Motor neuron (in vitro differentiated cells): Measurements from ENCODE around the gene MIPEP. TPM values are rescaled to one million over a fixed set of nuclear protein-coding genes. Genes with fewer than 3 reads are reported as not detected.
"Not testable (repeated sequence)": the region's sequence is repeated elsewhere in the genome, so short reads cannot be mapped to it uniquely, and the experiment has no call there.

Source experiments
- ATAC-seq, 8 experiments: fragments of 200-7000 bp; cut with Tn5 transposase; replicated peaks in 6 of 8; 2 replicates each; pipeline ENCODE4 v1.8.0; 2021; ENCODE audit warnings: mild to moderate bottlenecking in 8 of 8, moderate library complexity in 8 of 8
- H3K27ac ChIP-seq, 2 donors: fragments of 250-450 bp; sonication (Bioruptor Pico); 2 replicates each; pipeline ENCODE4 v1.9.0; 2021; ENCODE audit warnings: antibody characterized with exemption in 2 of 2, mild to moderate bottlenecking in 2 of 2, moderate library complexity in 1 of 2
- H3K4me1 ChIP-seq, 2 donors: fragments of 250-450 bp; sonication (Bioruptor Pico); replicated peaks in 1 of 2; 2 replicates each; pipeline ENCODE4 v1.6.1; 2021; ENCODE audit warnings: antibody characterized with exemption in 2 of 2, mild to moderate bottlenecking in 2 of 2, moderate library complexity in 1 of 2
- H3K4me3 ChIP-seq, 5 donors: fragments of 250-450 bp; sonication (Bioruptor Pico); 2 replicates each; pipeline ENCODE4 v1.9.0; 2021; ENCODE audit warnings: antibody characterized with exemption in 5 of 5, mild to moderate bottlenecking in 5 of 5, moderate library complexity in 4 of 5
- WGBS, 10 experiments: fragments of 450-650 bp; shearing (Covaris generic); methylation state at CpG; one replicate each; pipeline ENCODE4 v1.0.0; 2022; 5-methylcytosine and 5-hydroxymethylcytosine counted together
- in situ Hi-C, 9 experiments: fragments of 400-800 bp; cut with MboI; loops; one replicate each; pipeline ENCODE4 v1.15.0; 2021; ENCODE audit warnings: low sequenced_read_pairs in 9 of 9, low pct_unique_long_range_greater_than_20kb in 2 of 9; ENCODE audit not compliant: unreplicated experiment in 9 of 9
- total RNA-seq, 8 experiments: library from RNA; unstranded; fragments of 300-600 nt; gene quantifications; 2 replicates each; pipeline versions ENCODE4 v1.2.3 to v1.2.4, GENCODE V29; 2022

Gene MIPEP
- total RNA-seq, 8 experiments from 2014 or later = 5.9 to 26.5 (median 14.8) TPM

GRCh38 chr13:23771956-23772355 lies 117.2 kb downstream of the MIPEP start:
- H3K4me3 ChIP-seq = no peak overlapping the region
- peak in 3 of 8 experiments; percentile 29 to 60 (median 44) for ATAC-seq
- no peaks in the 10 kb centered on the region for H3K4me1 ChIP-seq
- H3K27ac ChIP-seq = no peak overlapping the region
- 7 to 100% (median 80%) methylated on average over 1 to 4 of the region's 4 CpGs; no CpG with 5 or more reads in 1 of the 10 experiments for WGBS, 10 experiments
- in situ Hi-C loops = no loop called here

- in situ Hi-C loops = no loop called here
- Histone ChIP-seq H3K4me1 (no peaks in the 10 kb centered on the region), H3K27ac (no peak overlapping the region), H3K4me3 (no peak overlapping the region)
- WGBS, 10 experiments = 7 to 100% (median 46%) methylated on average over 1 to 2 of the region's 2 CpGs; no CpG with 5 or more reads in 4 of the 10 experiments
- no peak for ATAC-seq
These were observed 117.6 kb downstream of the MIPEP start for GRCh38 chr13:23771552-23771951.

GRCh38 chr13:23770973-23771372 lies 118.2 kb downstream of the MIPEP start:
- ATAC-seq = peak in 3 of 8 experiments; percentile 42 to 74 (median 57)
- no peak overlapping the region for H3K27ac ChIP-seq
- no peaks in the 10 kb centered on the region for H3K4me1 ChIP-seq
- in situ Hi-C loops = no loop called here
- no peak overlapping the region for H3K4me3 ChIP-seq
- 52 to 100% (median 92%) methylated on average over 1 to 3 of the region's 4 CpGs; no CpG with 5 or more reads in 5 of the 10 experiments for WGBS, 10 experiments

- Histone ChIP-seq H3K4me3 (no peak overlapping the region), H3K27ac (no peak overlapping the region), H3K4me1 (no peaks in the 10 kb centered on the region)
- no peak for ATAC-seq
- WGBS, 10 experiments = 90 to 100% (median 100%) methylated on average over 1 to 3 of the region's 4 CpGs; no CpG with 5 or more reads in 5 of the 10 experiments
- in situ Hi-C loops = no loop called here
These were observed 118.8 kb downstream of the MIPEP start for GRCh38 chr13:23770428-23770827.

- Histone ChIP-seq H3K4me3 (no peak overlapping the region), H3K27ac (no peak overlapping the region), H3K4me1 (no peaks in the 10 kb centered on the region)
- ATAC-seq = no peak
- 100% methylated on average over 1 to 2 of the region's 3 CpGs; no CpG with 5 or more reads in 8 of the 10 experiments for WGBS, 10 experiments
- in situ Hi-C loops = no loop called here
These were observed 119.8 kb downstream of the MIPEP start for GRCh38 chr13:23769401-23769800.

- H3K4me1 ChIP-seq = no peaks in the 10 kb centered on the region
- no peak overlapping the region for H3K4me3 ChIP-seq
- in situ Hi-C loops = no loop called here
- WGBS, 10 experiments = 75 to 100% (median 95%) methylated on average over 1 to 6 of the region's 7 CpGs
- no peak overlapping the region for H3K27ac ChIP-seq
- no peak for ATAC-seq
These were observed 121.4 kb downstream of the MIPEP start for GRCh38 chr13:23767838-23768237.

- no peak for ATAC-seq
- H3K4me3 ChIP-seq = no peak overlapping the region
- no peaks in the 10 kb centered on the region for H3K4me1 ChIP-seq
- in situ Hi-C loops = no loop called here
- H3K27ac ChIP-seq = no peak overlapping the region
- WGBS, 10 experiments = 63 to 100% (median 100%) methylated on average over 1 of the region's 1 CpG; no CpG with 5 or more reads in 7 of the 10 experiments
These were observed 122.3 kb downstream of the MIPEP start for GRCh38 chr13:23766939-23767338.

- ATAC-seq = no peak
- in situ Hi-C loops = no loop called here
- WGBS, 10 experiments = 80 to 100% (median 100%) methylated on average over 1 to 2 of the region's 2 CpGs; no CpG with 5 or more reads in 2 of the 10 experiments
- H3K27ac ChIP-seq = no peak overlapping the region
- no peak overlapping the region for H3K4me3 ChIP-seq
- H3K4me1 ChIP-seq = no peaks in the 10 kb centered on the region
These were observed 122.9 kb downstream of the MIPEP start for GRCh38 chr13:23766283-23766682.

GRCh38 chr13:23765531-23765930 lies 123.7 kb downstream of the MIPEP start:
- no peak for ATAC-seq
- Histone ChIP-seq H3K27ac (no peak overlapping the region), H3K4me1 (no peaks in the 10 kb centered on the region), H3K4me3 (no peak overlapping the region)
- WGBS, 10 experiments = 85 to 100% (median 94%) methylated on average over 1 to 5 of the region's 6 CpGs; no CpG with 5 or more reads in 2 of the 10 experiments
- in situ Hi-C loops = no loop called here

GRCh38 chr13:23763318-23763717 lies 125.9 kb downstream of the MIPEP start:
- H3K27ac ChIP-seq = no peak overlapping the region
- H3K4me3 ChIP-seq = no peak overlapping the region
- peak in 2 of 8 experiments; percentile 27 to 60 for ATAC-seq
- in situ Hi-C loops = no loop called here
- 88 to 100% (median 97%) methylated on average over 1 to 3 of the region's 3 CpGs; no CpG with 5 or more reads in 2 of the 10 experiments for WGBS, 10 experiments
- no peaks in the 10 kb centered on the region for H3K4me1 ChIP-seq

GRCh38 chr13:23761760-23762159 lies 127.4 kb downstream of the MIPEP start:
- ATAC-seq, H3K4me3 ChIP-seq, in situ Hi-C loops, H3K4me1 ChIP-seq, H3K27ac ChIP-seq: not testable (repeated sequence)
- WGBS, 10 experiments = 66 to 100% (median 90%) methylated on average over 1 to 8 of the region's 8 CpGs; no CpG with 5 or more reads in 1 of the 10 experiments

GRCh38 chr13:23760000-23760399 lies 129.2 kb downstream of the MIPEP start:
- in situ Hi-C loops = no loop called here
- Histone ChIP-seq H3K4me1 (no peaks in the 10 kb centered on the region), H3K27ac (no peak overlapping the region), H3K4me3 (no peak overlapping the region)
- WGBS, 10 experiments = 80 to 100% (median 97%) methylated on average over 1 to 5 of the region's 9 CpGs; no CpG with 5 or more reads in 3 of the 10 experiments
- ATAC-seq = no peak

GRCh38 chr13:23758798-23759527 lies 130.2 kb downstream of the MIPEP start:
- 0 to 100% (median 60%) methylated on average over 1 to 2 of the region's 9 CpGs; no CpG with 5 or more reads in 3 of the 10 experiments for WGBS, 10 experiments
- ATAC-seq = no peak
- in situ Hi-C loops = no loop called here
- Histone ChIP-seq H3K4me3 (no peak overlapping the region), H3K4me1 (peaks cover 0 to 6% of the 10 kb centered on the region in 2 donors), H3K27ac (no peak overlapping the region)
